GM10248 (cell line): ENCODE data around the gene TRMT2B.
A peak's percentile ranks its signal among the peaks of the same experiment; 100 is the strongest.
"Not testable (repeated sequence)": the region's sequence is repeated elsewhere in the genome, so short reads cannot be mapped to it uniquely, and the experiment has no call there.

Experiments
- CTCF ChIA-PET: fragments of 300-600 bp; sonication (Branson Sonifier 250); formaldehyde crosslinking; extraction: SDS; loops from one replicate; lab custom pipeline; 2021; ENCODE audit warnings: antibody characterized with exemption; lab: Yijun Ruan, JAX
- POLR2A ChIA-PET: fragments of 350-650 bp; sonication (Branson Sonifier 250); formaldehyde crosslinking; extraction: SDS; loops from one replicate; lab custom pipeline; 2020; ENCODE audit warnings: antibody characterized with exemption; lab: Yijun Ruan, JAX
- DNase-seq: peaks from one replicate; pipeline ENCODE4 v3.0.0; 2012; ENCODE audit errors: extremely low spot score
- CTCF ChIP-seq: IDR thresholded peaks from 2 replicates; pipeline ENCODE4 v1.5.1; 2012; ENCODE audit warnings: mild to moderate bottlenecking, low read depth; ENCODE audit errors: extremely low read depth, missing control alignments, control extremely low read depth

Gene TRMT2B

GRCh38 chrX:101009090-101009489 lies 42.8 kb downstream of the TRMT2B start:
- POLR2A ChIA-PET, result no interaction called here
- CTCF ChIA-PET, result no interaction called here
- TF ChIP-seq CTCF, result no peak
- no peak for DNase-seq

GRCh38 chrX:100999451-100999850 lies 52.5 kb downstream of the TRMT2B start:
- ChIA-PET POLR2A (no interaction called here), CTCF (interaction anchor here (1.6 kb wide), 1 partner anchor 11 kb away, joined by 4 read pairs; no protein-coding TSS in a partner anchor)
- no peak for DNase-seq
- no peak for TF ChIP-seq CTCF

- DNase-seq, result no peak
- no peak for TF ChIP-seq CTCF
- POLR2A ChIA-PET, result no interaction called here
- CTCF ChIA-PET, result no interaction called here
Measured at GRCh38 chrX:100995469-100995868, 56.4 kb downstream of the TRMT2B start.

- peak; percentile 25 for DNase-seq
- CTCF ChIA-PET, result no interaction called here
- POLR2A ChIA-PET, result no interaction called here
- TF ChIP-seq CTCF, result no peak
Measured at GRCh38 chrX:100994352-100995281, 57.3 kb downstream of the TRMT2B start.

GRCh38 chrX:100990139-100990538 lies 61.8 kb downstream of the TRMT2B start:
- CTCF ChIA-PET, result no interaction called here
- POLR2A ChIA-PET, result no interaction called here
- TF ChIP-seq CTCF, result no peak
- no peak for DNase-seq

- no peak for TF ChIP-seq CTCF
- CTCF ChIA-PET, result no interaction called here
- no peak for DNase-seq
- POLR2A ChIA-PET, result no interaction called here
Measured at GRCh38 chrX:100984818-100985217, 67.1 kb downstream of the TRMT2B start.

GRCh38 chrX:100981498-100981845 lies 70.4 kb downstream of the TRMT2B start:
- POLR2A ChIA-PET, DNase-seq, CTCF ChIA-PET: not testable (repeated sequence)
